GM10266 (cell line): ENCODE data around the gene SARS1.

Experiments
- DNase-seq: peaks from one replicate; pipeline ENCODE4 v3.0.0; 2012; ENCODE audit errors: extremely low spot score
- CTCF ChIP-seq: IDR thresholded peaks from 2 replicates; pipeline ENCODE4 v1.5.1; 2012; ENCODE audit warnings: mild to moderate bottlenecking, low read depth; ENCODE audit not compliant: control insufficient read depth, insufficient read depth; ENCODE audit errors: missing control alignments

The SARS1 gene

GRCh38 chr1:109246141-109246551, 32.4 kb downstream of the SARS1 start:
- no peak for DNase-seq
- no peak for TF ChIP-seq CTCF

- DNase-seq = peak; percentile 19
- no peak for TF ChIP-seq CTCF
Measured at GRCh38 chr1:109247401-109248365, 34.0 kb downstream of the SARS1 start.

- TF ChIP-seq CTCF = no peak
- DNase-seq = peak; percentile 16
Measured at GRCh38 chr1:109248444-109248796, 34.7 kb downstream of the SARS1 start.

GRCh38 chr1:109248797-109249629, 35.3 kb downstream of the SARS1 start, which contains the start of gene CELSR2:
Gene CELSR2, plus strand, starts transcription at chr1:109249539. Its CDS starts 541 bp downstream, at chr1:109250080.
- TF ChIP-seq CTCF = no peak
- DNase-seq = peak; percentile 92

GRCh38 chr1:109249654-109250401, 36.1 kb downstream of the SARS1 start:
- no peak for TF ChIP-seq CTCF
- DNase-seq = no peak

GRCh38 chr1:109250454-109251276, 36.9 kb downstream of the SARS1 start:
- no peak for TF ChIP-seq CTCF

More at GRCh38 chr1:109250454-109251276, 36.9 kb downstream of the SARS1 start:
- peak; percentile 38 for DNase-seq
